ENCODE measurements around the gene KLC1.

The KLC1 gene

DNA sequence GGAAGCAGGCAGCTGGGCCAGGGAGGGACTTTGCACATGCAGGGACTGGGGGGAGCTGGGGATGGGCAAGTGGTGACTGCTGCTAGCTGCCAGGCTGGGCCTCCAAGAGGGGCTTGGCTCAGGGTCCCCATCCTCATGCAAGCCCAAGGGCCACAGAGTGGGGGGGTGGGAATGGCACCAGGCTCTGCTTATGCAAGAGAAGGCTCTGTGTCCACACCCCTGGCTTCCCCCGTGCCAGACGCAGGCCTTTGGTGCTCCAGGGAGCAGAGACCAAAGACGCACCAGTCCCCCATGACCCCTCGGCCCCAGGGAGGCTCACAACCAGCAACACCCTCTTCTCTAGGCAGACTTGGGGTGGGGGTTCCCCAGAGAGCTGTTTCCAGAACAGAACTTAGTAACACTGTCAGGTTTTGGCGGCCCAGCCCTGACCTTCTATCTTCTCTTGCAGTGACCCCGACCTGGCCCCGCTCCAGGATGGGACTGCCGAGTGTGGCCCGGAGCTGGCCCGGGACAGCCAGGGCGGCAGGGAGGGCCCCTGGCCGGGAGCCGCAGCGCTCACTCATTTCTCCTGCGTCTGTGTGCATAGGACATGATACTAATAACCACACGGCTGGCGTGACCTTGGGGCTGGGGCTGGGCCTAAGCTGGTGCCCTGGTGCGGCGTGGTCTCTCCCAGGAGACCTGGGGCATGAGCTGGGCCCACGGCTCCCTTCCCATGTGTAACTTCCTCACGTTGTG lies 71.9 kb downstream of the KLC1 start:
- TF ChIP-seq SIN3A (IDR thresholded peaks at IDR 0.05; ENCODE audit: borderline replicate concordance, insufficient read depth, low read length) (no peak), POLR2AphosphoS5 (IDR thresholded peaks at IDR 0.05; ENCODE audit: low read depth, low read length) (no peak), FOXP2 (optimal IDR thresholded peaks at IDR 0.05; ENCODE audit: borderline replicate concordance, extremely low read depth, extremely low read length, insufficient read depth) (no peak), TAF1 (IDR thresholded peaks at IDR 0.05; ENCODE audit: borderline replicate concordance, insufficient read depth, low read length) (no peak)
- TF ChIP-seq, protein P1, sequence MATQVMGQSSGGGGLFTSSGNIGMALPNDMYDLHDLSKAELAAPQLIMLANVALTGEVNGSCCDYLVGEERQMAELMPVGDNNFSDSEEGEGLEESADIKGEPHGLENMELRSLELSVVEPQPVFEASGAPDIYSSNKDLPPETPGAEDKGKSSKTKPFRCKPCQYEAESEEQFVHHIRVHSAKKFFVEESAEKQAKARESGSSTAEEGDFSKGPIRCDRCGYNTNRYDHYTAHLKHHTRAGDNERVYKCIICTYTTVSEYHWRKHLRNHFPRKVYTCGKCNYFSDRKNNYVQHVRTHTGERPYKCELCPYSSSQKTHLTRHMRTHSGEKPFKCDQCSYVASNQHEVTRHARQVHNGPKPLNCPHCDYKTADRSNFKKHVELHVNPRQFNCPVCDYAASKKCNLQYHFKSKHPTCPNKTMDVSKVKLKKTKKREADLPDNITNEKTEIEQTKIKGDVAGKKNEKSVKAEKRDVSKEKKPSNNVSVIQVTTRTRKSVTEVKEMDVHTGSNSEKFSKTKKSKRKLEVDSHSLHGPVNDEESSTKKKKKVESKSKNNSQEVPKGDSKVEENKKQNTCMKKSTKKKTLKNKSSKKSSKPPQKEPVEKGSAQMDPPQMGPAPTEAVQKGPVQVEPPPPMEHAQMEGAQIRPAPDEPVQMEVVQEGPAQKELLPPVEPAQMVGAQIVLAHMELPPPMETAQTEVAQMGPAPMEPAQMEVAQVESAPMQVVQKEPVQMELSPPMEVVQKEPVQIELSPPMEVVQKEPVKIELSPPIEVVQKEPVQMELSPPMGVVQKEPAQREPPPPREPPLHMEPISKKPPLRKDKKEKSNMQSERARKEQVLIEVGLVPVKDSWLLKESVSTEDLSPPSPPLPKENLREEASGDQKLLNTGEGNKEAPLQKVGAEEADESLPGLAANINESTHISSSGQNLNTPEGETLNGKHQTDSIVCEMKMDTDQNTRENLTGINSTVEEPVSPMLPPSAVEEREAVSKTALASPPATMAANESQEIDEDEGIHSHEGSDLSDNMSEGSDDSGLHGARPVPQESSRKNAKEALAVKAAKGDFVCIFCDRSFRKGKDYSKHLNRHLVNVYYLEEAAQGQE (IDR thresholded peaks at IDR 0.05; ENCODE audit: insufficient read depth in 1 of 2, low read depth in 2 of 2, low read length in 2 of 2), result no peak

- TF ChIP-seq SIN3A (IDR thresholded peaks at IDR 0.05; ENCODE audit: borderline replicate concordance, insufficient read depth, low read length) (no peak), FOXP2 (optimal IDR thresholded peaks at IDR 0.05; ENCODE audit: borderline replicate concordance, extremely low read depth, extremely low read length, insufficient read depth) (no peak), TAF1 (IDR thresholded peaks at IDR 0.05; ENCODE audit: borderline replicate concordance, insufficient read depth, low read length) (no peak), POLR2AphosphoS5 (IDR thresholded peaks at IDR 0.05; ENCODE audit: low read depth, low read length) (no peak)
- TF ChIP-seq, protein P1 (IDR thresholded peaks at IDR 0.05; ENCODE audit: insufficient read depth in 1 of 2, low read depth in 2 of 2, low read length in 2 of 2), result no peak
These were observed 73.1 kb downstream of the KLC1 start for GRCh38 chr14:103702095-103702494.

DNA sequence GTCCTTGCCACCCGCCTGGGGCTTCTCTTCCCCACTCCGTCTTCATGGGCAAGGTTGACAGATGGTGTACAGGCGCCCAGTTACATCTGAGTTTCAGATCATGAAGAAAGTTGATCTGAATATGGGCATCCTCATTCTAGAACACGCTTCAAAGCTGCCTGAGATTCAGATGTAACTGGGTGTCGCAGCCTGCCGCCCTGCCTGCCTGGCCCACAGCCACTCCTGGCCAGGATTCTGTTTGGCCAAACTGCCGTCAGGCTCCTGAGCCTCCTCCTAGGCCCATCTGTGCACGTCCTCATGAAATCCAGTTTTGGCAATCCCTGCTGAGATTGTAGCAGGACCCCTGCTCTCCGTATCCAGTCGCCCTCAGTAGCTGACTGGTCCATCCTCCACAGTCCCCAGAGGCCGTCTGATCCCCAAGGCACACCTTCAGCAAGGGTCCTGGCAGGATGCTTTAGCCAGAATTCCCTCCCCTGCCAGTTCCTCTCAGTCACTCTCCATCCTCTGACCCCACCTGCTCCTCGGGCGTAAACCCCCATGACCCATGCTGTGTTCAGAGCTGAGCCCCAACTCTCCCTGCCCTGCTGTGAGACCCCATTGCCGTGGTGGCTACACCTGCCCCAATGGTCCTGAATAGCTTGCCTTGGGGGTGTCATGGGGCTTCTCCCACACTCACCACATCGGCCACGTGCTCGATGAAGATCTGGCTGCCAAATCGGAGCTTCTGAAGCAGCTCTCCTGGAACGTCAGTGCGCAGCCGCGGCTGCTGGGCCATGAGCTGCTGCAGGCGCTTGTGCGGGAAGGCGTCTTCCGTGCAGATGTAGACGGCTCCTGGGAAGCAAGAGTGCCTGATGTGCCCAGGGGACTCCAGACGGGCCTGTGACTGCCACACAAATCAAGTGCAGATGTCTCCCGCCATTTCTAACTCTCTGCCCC lies 73.8 kb downstream of the KLC1 start:
- TF ChIP-seq POLR2AphosphoS5 (IDR thresholded peaks at IDR 0.05; ENCODE audit: low read depth, low read length) (no peak; the same call in 1 of the 2 replicates), TAF1 (IDR thresholded peaks at IDR 0.05; ENCODE audit: borderline replicate concordance, insufficient read depth, low read length) (no peak), FOXP2 (optimal IDR thresholded peaks at IDR 0.05; ENCODE audit: borderline replicate concordance, extremely low read depth, extremely low read length, insufficient read depth) (no peak), SIN3A (IDR thresholded peaks at IDR 0.05; ENCODE audit: borderline replicate concordance, insufficient read depth, low read length) (no peak)
- TF ChIP-seq, protein P1 (IDR thresholded peaks at IDR 0.05; ENCODE audit: insufficient read depth in 1 of 2, low read depth in 2 of 2, low read length in 2 of 2), result no peak

GRCh38 chr14:103703433-103704385 lies 74.7 kb downstream of the KLC1 start:
- no peak; the same call in 1 of the 2 replicates for TF ChIP-seq POLR2AphosphoS5 (IDR thresholded peaks at IDR 0.05; ENCODE audit: low read depth, low read length)
- no peak for TF ChIP-seq SIN3A (IDR thresholded peaks at IDR 0.05; ENCODE audit: borderline replicate concordance, insufficient read depth, low read length)

DNA sequence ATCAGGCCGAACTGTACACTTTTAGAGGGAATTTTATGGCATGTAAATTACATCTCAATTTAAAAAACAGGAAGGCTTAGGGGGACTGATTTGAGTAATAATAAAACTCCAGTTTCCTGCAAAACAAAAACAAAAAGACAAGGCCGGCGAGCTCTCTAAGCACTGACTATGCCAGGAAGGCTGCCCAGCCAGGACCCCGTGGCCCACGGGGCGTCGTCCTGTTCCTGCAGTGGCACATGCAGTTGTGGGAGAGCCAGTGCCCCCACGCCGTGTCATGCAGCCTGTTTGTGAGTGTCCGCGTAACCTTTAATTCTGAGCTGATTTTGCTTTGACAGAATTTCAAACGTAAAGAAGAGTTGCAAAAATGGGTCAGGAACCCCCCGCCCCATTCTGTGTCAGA lies 75.7 kb downstream of the KLC1 start:
- TF ChIP-seq, protein P1 (IDR thresholded peaks at IDR 0.05; ENCODE audit: insufficient read depth in 1 of 2, low read depth in 2 of 2, low read length in 2 of 2), result no peak
- TF ChIP-seq POLR2AphosphoS5 (IDR thresholded peaks at IDR 0.05; ENCODE audit: low read depth, low read length) (no peak), FOXP2 (optimal IDR thresholded peaks at IDR 0.05; ENCODE audit: borderline replicate concordance, extremely low read depth, extremely low read length, insufficient read depth) (no peak)
